Epithelial cell of esophagus (primary cell): ENCODE measurements around the gene SERPINA1.

Experiments
- DNase-seq: peaks from one replicate; pipeline ENCODE4 v3.0.0; 2010; ENCODE audit warnings: low read depth
- H3K4me3 ChIP-seq: 2 replicates; pipeline ENCODE4 v1.5.1; 2011; ENCODE audit warnings: mild to moderate bottlenecking, low read length, control low read depth
- TF ChIP-seq, protein P1 (sequence below): IDR thresholded peaks from 2 replicates; pipeline ENCODE4 v1.5.1; 2011; ENCODE audit warnings: low read depth, mild to moderate bottlenecking, low read length, control low read depth, inconsistent platforms; ENCODE audit not compliant: insufficient read depth; ENCODE audit errors: missing control alignments

SERPINA1 gene

DNA sequence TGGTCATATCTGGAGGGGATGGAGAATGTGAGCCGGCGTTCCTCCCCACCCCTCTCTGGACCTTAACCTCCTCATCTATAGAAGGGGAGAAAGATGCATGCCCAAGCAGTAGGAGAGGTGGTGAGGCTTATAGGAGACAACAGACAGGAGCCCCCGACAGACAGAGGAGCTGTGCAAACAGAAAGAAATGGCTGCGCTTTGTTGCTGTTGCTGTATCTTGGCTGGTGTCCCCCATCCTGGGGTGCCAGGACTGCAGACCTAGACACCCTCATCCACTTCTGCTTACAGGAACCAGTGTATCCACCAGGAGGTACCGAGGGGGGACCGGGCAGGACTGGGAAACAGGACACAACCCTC lies 397 bp downstream of the SERPINA1 start:
- TF ChIP-seq, protein P1, sequence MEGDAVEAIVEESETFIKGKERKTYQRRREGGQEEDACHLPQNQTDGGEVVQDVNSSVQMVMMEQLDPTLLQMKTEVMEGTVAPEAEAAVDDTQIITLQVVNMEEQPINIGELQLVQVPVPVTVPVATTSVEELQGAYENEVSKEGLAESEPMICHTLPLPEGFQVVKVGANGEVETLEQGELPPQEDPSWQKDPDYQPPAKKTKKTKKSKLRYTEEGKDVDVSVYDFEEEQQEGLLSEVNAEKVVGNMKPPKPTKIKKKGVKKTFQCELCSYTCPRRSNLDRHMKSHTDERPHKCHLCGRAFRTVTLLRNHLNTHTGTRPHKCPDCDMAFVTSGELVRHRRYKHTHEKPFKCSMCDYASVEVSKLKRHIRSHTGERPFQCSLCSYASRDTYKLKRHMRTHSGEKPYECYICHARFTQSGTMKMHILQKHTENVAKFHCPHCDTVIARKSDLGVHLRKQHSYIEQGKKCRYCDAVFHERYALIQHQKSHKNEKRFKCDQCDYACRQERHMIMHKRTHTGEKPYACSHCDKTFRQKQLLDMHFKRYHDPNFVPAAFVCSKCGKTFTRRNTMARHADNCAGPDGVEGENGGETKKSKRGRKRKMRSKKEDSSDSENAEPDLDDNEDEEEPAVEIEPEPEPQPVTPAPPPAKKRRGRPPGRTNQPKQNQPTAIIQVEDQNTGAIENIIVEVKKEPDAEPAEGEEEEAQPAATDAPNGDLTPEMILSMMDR, result no peak
- no peak for DNase-seq
- H3K4me3 ChIP-seq, result no peak overlapping the region

DNA sequence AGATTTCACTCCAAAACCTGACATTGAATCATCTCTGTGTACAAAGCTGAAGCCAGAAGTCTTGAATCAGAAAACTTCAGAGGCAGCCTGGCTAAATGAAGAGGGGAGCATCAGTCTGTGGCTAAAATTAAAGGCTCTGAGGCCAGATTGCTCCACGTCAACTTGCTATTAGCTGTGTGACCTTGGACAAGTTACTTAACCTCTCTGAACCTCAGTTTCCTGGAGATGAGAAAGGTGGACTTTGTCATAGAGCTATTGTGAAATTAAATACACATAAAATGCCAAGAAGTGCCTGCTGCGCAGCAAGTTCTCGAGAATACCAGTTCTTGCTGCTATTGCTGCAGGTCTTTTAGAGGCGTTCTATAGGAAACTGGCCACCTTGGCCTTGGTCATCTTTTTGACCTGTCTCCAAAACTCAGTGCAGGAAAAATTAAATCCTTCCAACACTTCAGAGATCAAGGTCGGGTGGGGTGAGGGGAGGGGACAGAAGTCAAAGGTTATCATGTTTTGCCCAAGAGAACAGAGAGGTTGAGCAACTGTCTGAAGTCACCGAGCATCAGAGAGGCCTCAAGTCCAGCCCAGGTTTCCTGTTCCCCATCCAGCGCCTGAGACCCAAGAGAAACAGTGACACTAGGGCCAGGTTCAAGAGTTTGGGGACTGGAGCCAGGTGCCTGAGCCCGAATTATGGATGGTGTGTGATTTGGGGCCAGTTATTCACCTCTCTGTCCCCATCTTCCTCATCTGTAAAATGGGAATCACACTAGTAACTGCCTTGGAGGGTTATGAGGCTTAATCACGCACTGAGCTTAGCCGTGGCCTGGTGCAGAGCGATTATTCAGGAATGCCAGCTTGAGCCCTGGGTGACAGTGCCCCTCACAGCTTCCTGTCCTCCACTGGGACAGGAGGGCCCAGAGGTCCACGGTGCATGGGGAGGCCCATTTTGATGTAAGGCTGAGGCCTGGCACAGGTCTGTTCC lies 1.1 kb downstream of the SERPINA1 start:
- DNase-seq, result no peak
- TF ChIP-seq, protein P1, result no peak
- no peak overlapping the region for H3K4me3 ChIP-seq

DNA sequence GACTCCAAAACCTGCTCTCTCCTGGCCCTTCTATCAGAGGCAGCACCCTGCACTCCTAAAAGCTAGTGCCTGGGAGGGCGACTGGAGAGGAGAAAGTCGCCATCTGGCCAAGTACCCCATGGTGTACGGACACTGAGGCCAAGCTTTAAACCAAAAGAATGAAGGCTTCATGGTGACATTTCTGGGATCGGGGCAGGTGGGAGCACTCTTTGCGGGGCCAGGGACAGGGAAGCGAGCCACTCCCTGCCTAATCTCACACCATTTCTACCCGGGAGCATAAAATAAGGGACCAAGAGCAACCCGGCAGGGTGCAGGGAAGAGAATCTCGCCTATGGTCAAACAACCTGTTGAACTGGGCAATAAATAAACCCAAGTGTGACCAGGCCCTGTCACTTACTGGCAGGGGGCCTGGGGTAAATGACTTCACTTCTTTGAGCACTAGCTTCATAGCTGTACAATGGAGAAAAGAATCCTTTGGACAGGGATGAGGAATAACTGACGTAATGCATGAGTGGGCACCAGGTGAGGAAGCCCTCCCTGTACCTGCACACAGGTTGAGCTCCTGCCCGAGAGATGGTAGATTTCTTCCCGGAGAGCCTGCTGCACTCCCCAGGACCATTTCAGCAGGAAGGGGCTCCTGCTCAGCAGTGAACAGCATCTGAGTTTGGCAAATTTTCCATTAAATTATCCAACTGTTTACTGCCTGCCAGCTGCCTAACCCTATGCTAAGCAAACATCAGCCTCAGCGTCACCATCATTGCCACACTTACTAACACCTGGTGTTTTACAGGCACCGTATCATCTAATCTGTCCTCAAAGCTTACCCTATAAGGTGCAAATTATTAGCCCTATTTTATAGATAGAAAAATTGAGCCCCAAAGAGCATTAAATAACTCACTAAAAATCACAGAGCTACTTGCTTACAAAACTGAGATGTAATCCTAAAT lies 2.0 kb downstream of the SERPINA1 start:
- no peak overlapping the region for H3K4me3 ChIP-seq
- no peak for DNase-seq
- TF ChIP-seq, protein P1, result no peak

DNA sequence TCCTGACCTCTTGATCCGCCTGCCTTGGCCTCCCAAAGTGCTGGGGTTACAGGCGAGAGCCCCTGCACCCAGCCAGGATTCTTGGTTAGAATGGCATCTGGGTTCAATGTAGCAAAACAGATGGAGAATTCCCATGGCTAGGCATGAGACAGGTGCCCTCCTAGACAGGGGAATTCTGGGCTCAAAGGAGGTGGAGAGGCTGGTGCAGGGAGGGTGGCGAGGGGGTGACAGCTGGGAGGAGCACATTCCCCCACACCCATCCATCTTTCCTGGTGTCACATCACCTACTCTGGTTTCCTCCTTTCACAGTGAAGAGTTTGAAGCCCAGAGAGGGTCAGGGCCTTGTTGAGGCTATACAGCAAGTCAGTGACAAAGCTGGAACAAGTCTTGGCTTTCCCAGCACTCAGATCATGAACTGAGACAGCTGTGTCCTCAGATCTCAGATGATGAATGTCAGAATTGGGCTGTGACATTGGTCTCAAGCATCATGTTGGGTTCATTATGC lies 2.8 kb downstream of the SERPINA1 start:
- no peak overlapping the region for H3K4me3 ChIP-seq
- TF ChIP-seq, protein P1, result no peak
- DNase-seq, result no peak

DNA sequence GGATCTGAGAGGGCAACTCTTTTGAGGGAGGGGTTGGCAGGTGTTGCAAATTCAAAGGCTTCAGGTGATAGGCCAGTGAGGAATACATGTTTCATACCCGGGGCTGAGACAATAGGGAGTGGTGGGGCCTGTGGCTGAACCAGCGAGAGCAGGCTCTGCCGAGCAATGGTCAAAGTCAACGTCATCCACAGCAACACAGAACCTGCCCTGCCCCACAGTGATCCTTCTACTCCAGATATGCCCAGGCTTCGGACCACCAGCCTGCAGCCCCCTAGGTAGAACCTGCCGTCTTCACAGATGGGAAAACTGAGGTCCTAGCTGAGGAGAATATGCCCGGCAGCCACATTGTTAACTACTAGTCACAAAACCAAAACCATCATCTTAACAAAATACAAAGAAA lies 4.1 kb downstream of the SERPINA1 start:
- DNase-seq, result no peak
- TF ChIP-seq, protein P1, result no peak
- no peak overlapping the region for H3K4me3 ChIP-seq

DNA sequence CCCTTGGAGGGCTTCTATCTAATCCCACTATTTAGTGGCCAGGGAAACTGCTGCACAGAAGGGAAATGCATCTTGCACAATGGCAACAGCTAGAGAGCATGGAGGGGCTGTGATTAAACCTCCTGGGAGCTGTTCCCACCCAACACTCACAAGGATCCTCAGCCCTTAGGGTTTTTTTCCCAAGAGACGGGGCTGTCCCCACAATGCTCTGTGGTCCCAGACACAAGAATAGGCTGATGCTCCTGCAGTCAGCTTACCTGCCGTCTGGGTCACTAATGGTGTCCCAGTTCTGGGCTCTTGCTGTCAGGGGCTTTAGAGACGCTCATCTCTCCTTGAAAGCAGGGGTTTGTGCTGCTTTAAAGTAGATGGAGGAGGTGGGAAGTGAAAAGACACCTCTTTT lies 4.6 kb downstream of the SERPINA1 start:
- H3K4me3 ChIP-seq, result no peak overlapping the region
- DNase-seq, result no peak
- TF ChIP-seq, protein P1, result no peak
